ENCODE measurements around the gene PNLIP.

The PNLIP gene

DNA sequence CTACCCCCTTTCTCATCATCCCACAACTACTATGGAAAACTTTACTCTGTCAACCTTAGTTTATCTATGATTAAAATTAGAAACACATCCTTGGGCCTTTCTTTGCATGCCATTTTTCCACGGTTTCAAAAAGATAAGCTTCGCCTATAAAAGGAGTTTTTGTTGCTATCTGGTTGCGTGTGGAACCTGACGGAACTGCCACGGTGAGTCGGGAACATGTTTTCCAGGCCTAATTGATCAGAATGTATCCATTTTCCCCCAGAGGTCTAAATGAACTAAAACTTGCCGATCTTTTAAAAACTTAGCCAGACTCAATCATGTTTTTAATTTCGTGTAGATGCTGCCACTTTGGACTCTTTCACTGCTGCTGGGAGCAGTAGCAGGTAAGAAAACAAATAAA is at the start of gene PNLIP:
PNLIP (plus strand) TSS at position 176 of the 400 bp plus-strand sequence; CDS start at position 338, 162 bp downstream.
- DNase-seq, result no peak

DNA sequence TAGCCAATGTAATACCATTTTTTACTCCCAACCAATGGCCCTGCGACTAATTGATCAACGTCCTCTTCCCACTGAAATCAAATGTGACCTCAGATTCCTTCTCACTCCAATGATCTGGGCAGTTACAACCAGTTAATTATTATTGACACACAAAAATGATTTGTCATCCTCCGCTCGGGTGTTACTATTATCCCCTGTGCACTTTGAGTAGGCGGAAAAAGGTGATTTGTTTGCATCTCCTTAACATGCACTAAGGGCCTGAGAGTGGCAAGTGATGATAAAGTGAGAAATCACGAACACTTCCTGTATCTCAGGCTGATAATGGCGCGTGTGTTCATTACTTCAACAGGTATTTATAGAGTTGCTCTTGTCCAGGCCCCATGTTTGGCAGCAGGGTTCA is 40.9 kb upstream of the PNLIP start:
- no peak for DNase-seq

DNA sequence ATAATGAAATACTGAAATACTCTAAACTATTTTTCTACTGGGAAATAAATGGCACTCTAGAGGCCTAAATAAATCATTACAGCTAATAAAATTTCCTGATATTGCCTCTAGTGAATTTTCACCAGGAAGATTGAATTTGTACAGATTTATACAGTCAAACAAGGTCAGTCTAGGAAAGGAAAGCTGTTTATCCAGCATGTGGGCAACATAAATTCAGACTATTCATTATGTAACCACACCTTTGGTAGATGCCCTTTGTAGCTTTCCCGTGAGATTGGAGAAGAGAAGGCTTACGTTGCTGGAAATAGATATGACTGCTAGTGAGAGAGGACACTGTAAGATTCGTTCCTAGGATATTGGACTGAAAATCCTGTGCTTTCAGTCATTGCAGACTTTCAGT is 35.2 kb upstream of the PNLIP start:
- no peak for DNase-seq

DNA sequence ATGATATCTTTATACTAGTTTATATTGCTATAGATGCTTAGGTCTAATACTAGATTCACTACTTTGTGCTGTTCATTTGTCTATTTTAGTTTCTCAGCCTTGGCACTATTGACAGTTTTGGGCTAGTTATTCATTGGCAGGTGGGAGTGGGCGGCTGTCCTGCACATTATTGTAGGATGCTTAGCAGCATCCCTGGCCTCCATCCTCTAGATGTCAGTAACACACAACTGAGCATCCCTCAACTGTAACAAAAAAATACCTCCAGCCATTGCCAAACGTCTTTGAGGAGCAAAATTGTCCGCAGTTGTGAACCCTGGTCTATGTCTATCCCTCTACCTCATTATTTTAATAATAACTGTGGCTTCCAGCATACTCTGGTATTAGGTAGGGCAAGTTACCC is 34.4 kb upstream of the PNLIP start:
- DNase-seq, result no peak

DNA sequence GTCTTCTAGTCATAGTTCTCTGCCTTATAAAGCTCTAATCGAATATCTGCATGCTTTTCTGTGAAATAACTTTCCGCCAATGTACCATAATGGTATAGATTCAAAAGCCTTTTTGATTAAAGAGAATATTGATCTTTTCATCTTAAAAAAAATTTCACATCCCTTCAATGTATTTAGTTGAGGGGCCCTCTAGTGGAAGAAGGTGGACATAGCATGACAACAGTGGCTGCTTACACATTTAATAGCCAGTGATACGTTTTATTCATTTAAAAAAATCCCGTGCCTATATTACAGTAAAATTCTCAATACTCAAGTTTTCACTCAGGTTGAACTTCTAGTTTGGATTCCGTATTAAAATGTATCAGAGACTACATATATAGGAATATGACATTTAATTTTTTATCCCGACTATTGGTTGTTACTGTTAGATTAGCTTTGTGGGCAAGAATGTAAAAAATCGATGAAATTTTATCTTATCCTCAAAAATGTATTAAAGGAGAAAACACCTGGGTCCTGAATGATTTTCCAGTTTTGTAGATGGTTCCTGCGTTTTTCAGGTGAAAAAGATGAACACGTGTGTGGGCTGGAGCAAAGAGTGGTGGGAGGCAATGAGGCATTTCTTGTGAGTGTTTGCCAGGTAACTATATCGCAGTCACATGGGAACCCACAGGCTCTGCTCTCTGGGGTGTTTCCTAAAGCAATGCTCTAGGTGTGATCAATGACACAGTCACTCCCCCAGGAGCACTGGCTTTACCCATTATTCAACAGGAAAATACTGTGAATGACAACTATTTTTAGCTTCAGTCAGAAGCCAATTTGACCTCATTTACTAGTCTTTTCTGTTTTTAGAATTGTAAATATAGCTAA is 24.1 kb upstream of the PNLIP start:
- DNase-seq, result peak; percentile 8

DNA sequence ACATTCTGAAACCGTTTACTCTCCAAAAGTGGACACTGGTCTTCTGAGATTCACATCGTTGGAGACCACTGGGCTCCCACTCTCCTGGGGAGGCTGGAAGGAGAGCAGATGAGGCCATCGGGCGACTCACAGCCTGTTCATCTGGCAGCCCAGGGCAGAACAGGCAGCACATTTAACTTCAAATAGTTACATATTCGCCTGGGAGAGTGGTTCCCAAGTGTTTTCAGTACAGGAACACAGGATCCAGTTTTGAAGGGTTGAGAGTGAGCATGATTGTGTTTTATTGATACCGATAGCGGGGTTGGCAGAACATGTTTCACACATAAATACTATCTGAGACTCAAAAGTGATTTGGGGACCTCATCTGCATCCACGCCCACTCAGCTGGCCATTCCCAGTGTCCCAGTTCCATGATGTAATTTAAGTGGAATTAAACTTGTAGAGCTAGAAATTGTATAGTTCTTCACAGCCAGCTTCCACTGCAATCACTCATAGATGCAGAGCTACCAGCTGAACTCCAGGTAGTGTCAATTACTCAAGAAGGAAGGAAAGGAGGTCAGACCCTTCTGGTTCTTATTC is 22.8 kb upstream of the PNLIP start:
- no peak for DNase-seq

DNA sequence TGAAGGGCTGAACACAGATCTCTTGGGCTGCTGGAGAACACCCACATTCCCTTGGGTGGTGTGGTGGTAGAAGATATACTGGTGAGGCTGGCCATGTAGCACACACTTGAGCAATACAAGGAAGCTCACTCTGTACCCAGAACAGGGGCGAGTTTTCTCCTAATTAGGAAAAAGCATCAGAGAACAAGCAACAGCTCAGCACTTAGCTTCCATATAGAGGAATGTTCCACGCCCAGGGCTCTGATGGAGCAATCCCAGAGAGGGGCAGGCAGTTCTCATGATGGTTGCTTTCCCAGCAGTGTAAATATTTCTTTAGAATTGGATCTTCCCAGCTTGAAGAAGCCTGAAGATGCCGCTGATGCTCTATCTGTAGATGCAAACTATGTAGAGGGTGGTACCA is 21.0 kb upstream of the PNLIP start:
- no peak for DNase-seq

DNA sequence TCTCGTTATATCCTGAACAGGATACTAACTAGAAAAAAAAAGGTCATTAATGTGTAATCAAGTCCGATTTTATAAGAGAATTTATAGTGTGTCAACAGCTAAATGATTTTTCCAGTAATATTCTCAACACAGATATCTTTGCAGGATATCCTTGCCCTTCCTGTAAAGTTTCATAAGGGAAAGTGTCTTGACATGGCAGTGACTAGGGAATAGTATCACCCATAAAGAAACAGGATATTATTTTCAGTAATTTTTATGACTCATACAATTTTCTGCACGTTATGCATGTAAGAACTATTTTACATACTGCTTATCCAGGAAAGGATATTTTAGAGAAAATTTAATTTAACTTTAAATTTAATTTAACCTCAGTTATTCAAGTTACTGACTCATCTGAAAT is 19.5 kb upstream of the PNLIP start:
- DNase-seq, result no peak

DNA sequence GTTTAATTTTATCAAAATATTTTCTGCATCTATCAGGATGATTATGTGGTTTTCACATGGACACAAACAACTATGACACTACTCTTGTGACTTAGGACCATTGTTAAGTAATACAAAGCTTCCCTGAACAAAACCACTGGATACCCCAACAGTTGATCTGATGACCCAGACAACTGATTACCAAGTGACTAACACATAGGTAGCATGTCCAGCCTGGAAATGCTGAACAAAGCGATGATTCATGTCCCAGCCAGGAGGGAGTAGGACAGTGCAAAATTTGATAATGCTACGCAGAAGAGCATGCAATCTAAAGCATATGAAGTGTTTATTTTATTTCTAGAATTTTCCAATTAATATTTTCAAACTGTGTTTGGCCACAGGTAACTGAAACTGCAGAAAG is 8.9 kb upstream of the PNLIP start:
- no peak for DNase-seq

DNA sequence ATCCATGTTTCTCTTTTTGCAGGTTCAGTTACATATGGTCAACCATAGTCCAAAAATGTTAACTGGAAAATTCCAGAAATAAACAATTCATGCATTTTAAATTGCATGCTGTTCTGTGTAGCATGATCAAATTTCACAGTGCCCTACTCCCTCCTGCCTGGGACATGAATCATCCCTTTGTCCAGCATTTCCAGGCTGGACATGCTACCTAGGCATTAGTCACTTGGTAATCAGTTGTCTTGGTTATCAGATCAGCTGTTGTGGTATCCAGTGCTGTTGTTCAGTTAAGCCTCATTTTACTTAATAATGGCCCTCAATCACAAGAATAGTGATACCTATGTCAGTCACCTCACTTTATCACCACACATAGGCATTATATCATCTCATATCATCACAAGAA is 7.3 kb upstream of the PNLIP start:
- DNase-seq, result no peak

DNA sequence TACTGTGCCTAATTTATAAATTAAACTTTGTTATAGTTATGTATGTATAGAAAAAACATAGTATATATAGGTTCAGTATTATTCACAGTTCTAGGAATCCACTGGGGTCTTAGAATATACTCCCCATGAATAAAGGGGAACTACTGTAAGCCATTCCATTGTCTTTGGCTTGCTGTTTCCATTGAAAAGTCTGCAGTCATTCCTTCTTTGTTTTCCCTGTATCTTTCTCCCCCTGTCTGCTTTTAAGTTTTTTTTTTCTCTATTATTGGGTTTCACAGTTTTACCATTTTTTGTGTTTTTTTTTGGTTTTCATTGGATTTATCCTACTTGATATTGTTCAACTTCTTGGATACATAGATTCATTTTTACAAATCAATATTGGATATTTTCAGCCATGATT is 6.7 kb upstream of the PNLIP start:
- no peak for DNase-seq

DNA sequence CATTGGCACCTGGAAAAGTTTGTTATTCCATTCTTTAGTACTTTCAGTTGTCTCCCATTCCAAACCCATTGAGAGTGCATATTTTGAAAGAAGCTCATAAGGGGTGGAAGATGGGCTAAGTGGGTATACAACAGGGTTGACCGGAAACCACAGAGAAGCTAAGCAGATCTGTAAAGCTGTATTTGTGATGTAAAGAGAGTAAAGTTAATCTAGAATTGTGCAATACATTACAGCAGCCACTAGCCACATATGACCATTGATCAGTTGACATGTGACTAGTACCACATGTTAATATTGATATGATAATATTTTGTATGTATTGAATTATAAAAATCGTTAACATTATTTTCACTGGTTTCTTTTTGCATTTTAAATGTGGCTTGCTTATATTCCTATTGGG is 4.9 kb upstream of the PNLIP start:
- no peak for DNase-seq

DNA sequence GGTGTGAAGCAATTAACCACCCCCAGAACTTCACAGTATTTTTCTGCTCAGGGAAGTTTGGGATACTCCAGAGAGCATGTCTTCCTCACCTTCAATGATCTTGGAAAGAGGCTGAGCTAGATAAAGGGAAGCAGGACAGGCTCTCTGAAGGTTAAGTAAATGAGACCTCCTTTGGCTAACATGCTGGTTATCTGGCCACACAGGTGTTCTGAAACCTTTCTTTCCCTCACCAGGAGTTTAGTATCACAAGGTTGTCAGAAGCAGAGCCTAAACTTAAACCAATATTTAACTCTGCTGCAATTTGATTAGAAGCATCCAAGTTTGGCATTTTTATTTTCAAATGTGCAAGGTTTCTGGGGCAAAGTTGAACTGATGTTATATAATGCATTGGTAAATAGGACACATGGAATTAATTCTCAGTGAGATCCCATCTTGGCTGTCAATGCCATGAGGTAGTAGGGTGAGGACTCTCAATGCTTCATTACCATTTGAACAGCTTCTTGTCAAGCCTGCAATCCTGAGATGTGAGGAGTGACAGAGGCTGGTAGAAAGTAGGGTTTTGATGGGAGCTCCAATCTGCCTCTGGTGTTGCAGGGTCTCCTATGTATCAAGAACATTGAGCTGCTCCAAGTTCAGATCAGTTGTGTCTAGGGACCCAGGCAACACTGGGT is 3.6 kb upstream of the PNLIP start:
- no peak for DNase-seq

DNA sequence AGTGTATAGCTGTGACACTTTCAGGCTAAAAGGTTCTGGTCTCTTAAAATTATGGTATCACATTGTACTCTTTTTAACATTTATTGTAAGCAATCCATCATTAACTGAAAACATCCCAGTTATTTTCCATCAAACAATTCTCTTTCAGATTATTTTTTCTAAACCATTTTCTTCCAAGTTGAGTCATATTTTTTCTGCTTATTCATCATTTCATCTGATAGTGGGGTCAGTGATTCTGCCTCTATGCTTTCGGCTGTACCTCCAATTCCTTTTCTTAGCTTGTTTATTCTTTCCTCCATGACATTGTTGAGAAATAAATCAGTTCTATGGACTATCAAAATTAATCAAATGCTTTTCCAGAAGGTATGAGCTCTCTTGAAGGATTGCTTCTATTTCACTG is 609 bp upstream of the PNLIP start:
- DNase-seq, result no peak

DNA sequence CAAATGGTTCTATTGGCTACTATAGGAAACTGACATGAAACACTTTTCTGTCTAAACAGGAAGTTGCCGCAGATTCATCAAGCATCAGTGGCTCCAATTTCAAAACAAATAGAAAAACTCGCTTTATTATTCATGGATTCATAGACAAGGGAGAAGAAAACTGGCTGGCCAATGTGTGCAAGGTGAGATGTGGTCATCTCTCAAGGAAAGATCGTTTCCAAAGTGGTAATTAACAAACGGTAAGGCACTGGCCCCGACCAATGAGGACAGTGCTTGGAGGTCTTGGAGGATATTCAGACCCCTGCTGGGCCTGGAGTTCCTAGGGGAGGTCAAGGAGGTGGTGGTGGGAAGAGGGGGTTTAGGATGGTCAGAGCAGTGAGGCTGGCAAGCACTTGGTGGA is 2.6 kb downstream of the PNLIP start:
- no peak for DNase-seq

DNA sequence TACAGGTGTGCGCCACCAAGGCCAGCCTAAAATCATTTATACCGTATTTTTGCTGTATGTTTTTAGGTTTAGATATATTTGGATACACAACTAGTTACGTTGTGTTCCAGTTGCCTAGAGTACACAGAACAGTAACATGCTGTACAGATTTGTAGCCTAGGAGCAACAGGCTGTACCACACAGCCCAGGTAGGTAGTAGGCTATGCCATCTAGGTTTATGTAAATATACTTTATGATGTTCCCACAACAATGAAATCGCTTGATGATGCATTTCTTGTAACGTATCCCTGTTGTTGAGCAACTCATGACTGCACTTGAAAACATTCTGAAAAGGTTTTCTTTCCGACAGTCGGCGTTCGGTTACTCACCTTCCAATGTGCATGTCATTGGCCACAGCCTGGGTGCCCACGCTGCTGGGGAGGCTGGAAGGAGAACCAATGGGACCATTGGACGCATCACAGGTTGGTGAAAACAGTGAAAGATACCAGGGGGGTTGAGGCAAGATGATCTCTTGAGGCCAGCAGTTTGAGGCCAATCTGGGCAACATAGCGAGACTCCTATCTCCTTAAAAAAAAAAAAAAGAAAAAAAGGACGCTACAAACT is 7.7 kb downstream of the PNLIP start:
- DNase-seq, result no peak

DNA sequence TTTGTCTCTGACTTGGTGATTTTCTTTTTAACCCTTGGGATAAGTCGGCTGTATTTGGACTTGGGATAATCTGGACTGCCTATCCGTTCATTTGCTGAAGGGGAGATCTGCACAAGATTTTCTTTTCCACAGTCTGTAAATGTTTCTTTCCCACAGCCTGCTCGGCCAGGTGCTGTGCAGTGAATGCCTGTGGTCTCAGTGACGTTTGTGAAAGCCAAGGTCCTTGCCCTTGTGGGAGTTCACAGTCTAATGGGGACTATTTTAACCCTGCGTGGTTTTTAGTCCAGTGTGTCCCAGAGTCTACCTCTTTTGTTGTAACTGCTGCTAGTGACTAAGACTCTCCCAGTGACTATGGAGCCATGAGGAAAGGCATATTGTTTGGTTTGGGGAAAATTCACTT is 8.9 kb downstream of the PNLIP start:
- DNase-seq, result no peak

DNA sequence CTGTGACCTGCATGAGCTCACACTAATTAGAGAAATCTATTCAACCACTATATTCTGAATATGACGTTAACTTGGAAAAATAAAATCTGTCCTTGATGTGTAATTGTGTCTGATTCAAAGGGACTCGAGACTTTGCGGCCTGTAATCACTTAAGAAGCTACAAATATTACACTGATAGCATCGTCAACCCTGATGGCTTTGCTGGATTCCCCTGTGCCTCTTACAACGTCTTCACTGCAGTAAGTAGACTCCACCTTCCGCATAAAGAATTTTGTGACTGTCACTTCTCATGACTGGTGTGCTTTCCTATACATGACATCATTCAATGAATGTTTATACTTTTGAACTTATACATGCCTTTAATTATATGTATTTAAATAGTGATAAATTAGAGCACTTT is 10.1 kb downstream of the PNLIP start:
- no peak for DNase-seq

DNA sequence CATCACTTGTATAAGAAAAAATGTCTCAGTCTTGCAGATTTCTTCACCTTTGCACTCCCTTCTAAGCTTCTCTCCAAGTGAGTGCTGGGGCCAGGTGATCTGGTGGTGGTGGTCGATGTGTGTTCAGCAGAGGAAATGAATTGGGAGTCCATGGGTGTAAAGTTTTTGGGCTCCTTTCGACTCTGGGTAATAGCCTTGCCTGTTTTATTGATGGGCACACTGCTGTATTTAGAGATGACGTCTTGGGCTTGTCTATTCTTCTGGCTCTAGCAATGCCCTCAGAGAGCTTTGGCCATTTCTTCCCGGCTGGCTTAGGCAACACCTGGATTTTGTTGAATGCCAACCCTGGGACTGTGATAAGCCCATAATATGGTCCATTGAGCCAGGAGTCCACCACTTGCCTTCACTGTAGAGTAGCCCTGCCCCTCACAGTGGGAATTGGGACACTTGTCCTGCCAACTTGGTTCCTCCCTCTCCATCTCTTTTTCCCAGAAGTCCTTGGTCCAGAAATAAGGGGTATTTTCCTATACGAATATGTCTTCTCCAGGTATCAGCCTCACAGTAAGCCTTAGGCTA is 11.7 kb downstream of the PNLIP start:
- DNase-seq, result no peak

DNA sequence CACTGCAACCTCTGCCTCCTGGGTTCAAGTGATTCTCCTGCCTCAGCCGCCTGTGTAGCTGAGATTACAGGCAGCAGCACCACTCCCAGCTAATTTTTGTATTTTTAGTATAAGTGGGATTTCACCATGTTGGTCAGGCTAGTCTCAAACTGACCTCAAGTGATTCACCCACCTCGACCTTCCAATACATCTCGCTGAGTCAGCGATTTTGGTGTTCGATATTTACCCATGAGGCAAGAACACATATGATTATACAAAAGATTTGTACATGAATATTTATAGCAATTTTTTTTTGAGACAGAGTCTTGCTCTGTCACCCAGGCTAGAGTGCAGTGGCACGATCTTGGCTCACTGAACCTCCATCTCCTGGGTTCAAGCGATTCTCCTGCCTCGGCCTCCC is 19.8 kb downstream of the PNLIP start:
- DNase-seq, result no peak

DNA sequence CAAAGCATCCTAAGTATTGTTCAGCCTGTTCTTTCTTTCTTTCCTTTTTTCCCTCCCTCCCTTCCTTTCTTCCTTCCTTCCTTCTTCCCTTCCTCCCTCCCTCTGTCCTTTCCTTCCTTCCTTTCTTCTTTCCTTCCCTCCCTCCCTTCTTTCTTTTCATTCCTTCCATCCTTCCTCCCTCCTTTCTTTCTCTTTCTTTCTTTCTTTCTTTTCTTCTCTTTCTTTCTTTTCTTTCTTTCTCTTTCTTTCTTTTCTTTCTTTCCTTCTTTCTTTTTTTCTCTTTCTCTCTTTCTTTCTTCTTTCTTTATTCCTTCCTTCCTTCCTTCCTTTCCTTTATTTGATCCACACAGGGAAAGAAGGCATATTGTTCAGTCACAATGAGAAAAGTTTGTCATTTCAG is 21.2 kb downstream of the PNLIP start:
- no peak for DNase-seq

DNA sequence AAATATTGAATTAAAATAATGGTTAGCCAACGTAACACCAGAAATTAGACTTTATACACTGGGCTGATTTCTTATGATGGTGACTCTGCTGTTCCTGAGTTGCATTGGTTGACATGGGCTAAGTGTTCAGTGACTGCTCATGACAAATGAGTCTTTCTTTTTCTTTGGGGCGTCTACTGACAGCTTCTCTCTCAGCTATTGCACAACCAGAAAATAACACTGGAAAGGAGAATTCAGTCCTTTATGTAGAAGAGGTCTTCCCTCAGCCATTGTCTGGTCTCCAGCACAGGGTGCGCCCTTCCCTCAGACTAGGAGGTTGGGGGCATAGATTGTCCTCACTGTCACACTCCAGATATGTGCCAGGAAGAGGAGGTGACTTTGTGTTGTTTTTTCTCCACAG is 21.6 kb downstream of the PNLIP start:
- DNase-seq, result no peak

DNA sequence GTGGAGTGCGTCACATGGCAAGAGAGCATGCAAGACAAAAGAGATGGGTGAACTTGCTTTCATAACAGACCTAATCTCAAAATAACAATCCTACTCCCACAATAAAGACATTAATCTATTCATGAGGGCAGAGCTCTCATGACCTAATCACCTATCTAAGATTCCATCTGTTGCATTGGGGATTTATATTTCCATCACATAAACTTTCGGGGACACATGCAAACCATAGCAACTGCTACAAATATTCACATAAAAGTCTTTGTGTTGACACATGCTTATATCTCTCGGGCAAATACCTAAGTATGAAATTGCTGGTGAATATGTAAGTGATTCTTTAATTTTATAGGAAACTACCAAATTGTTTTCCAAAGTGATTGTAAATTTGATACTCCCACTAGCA is 29.1 kb downstream of the PNLIP start:
- DNase-seq, result no peak

Measured in activated CD4-positive, alpha-beta T cell treated with anti-CD3 and anti-CD28 coated beads, Interleukin-2, amount 50 U/mL, for 1 hour (primary cell).